ENCODE results near the gene SORL1.
A peak's percentile ranks its signal among the peaks of the same experiment; 100 is the strongest.

The SORL1 gene

GRCh38 chr11:121474680-121475079, 22.6 kb downstream of the SORL1 start:
- DNase-seq, result no peak

- DNase-seq, result no peak
These were observed 24.4 kb downstream of the SORL1 start for GRCh38 chr11:121476379-121477032.

GRCh38 chr11:121478226-121478894, 26.2 kb downstream of the SORL1 start:
- DNase-seq, result no peak

- no peak for DNase-seq
These were observed 27.0 kb downstream of the SORL1 start for GRCh38 chr11:121478895-121479697.

- DNase-seq, result no peak
These were observed 27.7 kb downstream of the SORL1 start for GRCh38 chr11:121479698-121480238.

- peak in 1 of 2 experiments; percentile 57 for DNase-seq
These were observed 29.5 kb downstream of the SORL1 start for GRCh38 chr11:121481484-121482230.

- peak; percentile 62 to 64 for DNase-seq
These were observed 30.4 kb downstream of the SORL1 start for GRCh38 chr11:121482231-121483129.

- peak in 1 of 2 experiments; percentile 13 for DNase-seq
These were observed 31.8 kb downstream of the SORL1 start for GRCh38 chr11:121483805-121484480.

GRCh38 chr11:121485216-121485615, 33.1 kb downstream of the SORL1 start:
- DNase-seq, result peak in 1 of 2 experiments; percentile 9

GRCh38 chr11:121486054-121486453, 33.9 kb downstream of the SORL1 start:
- peak in 1 of 2 experiments; percentile 10 for DNase-seq

GRCh38 chr11:121487191-121487590, 35.1 kb downstream of the SORL1 start:
- peak in 1 of 2 experiments; percentile 11 for DNase-seq

- no peak for DNase-seq
These were observed 36.1 kb downstream of the SORL1 start for GRCh38 chr11:121488170-121488569.

- peak in 1 of 2 experiments; percentile 7 for DNase-seq
These were observed 36.5 kb downstream of the SORL1 start for GRCh38 chr11:121488641-121489040.

- peak in 1 of 2 experiments; percentile 18 for DNase-seq
These were observed 37.7 kb downstream of the SORL1 start for GRCh38 chr11:121489823-121490222.

- DNase-seq, result peak; percentile 55 to 56
These were observed 42.4 kb downstream of the SORL1 start for GRCh38 chr11:121494355-121495099.

GRCh38 chr11:121497176-121497998, 45.3 kb downstream of the SORL1 start:
- peak in 1 of 2 experiments; percentile 2 for DNase-seq

GRCh38 chr11:121499405-121499804, 47.3 kb downstream of the SORL1 start:
- no peak for DNase-seq

GRCh38 chr11:121500275-121500674, 48.2 kb downstream of the SORL1 start:
- peak in 1 of 2 experiments; percentile 17 for DNase-seq

GRCh38 chr11:121500717-121501116, 48.6 kb downstream of the SORL1 start:
- no peak for DNase-seq

All from activated T-cell treated with anti-CD3 and anti-CD28 coated beads, Interleukin-2, amount 50 U/mL, for 48 hours (primary cell).